ENCODE data around the gene MTARC2.

Gene MTARC2

DNA sequence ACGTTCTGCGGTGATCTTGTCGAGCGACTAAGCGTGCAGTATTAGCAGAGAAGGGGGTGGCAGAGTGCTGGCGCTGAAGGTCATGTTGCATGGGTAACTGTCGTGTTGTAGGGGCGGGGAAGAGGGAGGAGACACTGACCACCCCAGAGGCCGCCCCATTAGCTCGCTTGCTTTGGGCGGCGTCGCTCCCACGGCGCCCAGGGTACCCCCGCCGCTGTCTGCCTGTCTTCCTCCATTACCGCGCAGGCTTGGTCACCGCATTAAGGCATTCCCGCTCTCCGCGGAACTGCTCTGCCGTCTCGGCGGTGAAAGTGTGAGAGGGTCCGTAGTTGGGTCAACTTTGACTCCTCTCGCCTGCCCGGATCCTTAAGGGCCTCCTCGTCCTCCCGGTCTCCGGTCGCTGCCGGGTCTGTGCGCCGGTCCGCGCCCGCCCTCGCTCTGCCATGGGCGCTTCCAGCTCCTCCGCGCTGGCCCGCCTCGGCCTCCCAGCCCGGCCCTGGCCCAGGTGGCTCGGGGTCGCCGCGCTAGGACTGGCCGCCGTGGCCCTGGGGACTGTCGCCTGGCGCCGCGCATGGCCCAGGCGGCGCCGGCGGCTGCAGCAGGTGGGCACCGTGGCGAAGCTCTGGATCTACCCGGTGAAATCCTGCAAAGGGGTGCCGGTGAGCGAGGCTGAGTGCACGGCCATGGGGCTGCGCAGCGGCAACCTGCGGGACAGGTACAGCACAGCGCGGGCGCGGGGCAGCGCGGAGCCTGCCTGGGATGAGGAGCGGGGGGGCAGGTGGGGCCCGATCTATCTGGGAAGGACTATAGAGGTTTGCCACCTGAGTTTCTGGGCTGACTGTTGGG lies at the start of gene MTARC2:
Gene MTARC2 (plus strand): TSS at position 234 of the 846 bp plus-strand sequence. CDS start 210 bp downstream, at position 444.
- peak within 1 kb of the TSS; percentile 90 for H3K9ac ChIP-seq (ENCODE audit: insufficient read length, low read depth)
- peak; percentile 75 for DNase-seq (ENCODE audit: low read depth, low spot score)
- H3K9me3 ChIP-seq (ENCODE audit: insufficient read depth, low read length), result no peaks in the 10 kb centered on the region
- H3K27me3 ChIP-seq (ENCODE audit: insufficient read depth, insufficient read length), result peaks cover 20% of the 10 kb centered on the region
- peak within 1 kb of the TSS; percentile 75 for H3K4me3 ChIP-seq (ENCODE audit: insufficient read length, low read depth)
- H3K36me3 ChIP-seq (ENCODE audit: insufficient read depth, insufficient read length, low read length), result no peaks in the 10 kb centered on the region
- TF ChIP-seq SUZ12 (IDR thresholded peaks at IDR 0.05; ENCODE audit: extremely low read depth, insufficient read depth, insufficient read length) (no peak), YY1 (IDR thresholded peaks at IDR 0.05; ENCODE audit: insufficient read depth, insufficient read length) (peak; percentile 20), ZNF274 (IDR thresholded peaks at IDR 0.05; ENCODE audit: low read depth, low read length) (no peak)
- H3K4me1 ChIP-seq (ENCODE audit: insufficient read depth, insufficient read length), result peaks cover 6% of the 10 kb centered on the region

DNA sequence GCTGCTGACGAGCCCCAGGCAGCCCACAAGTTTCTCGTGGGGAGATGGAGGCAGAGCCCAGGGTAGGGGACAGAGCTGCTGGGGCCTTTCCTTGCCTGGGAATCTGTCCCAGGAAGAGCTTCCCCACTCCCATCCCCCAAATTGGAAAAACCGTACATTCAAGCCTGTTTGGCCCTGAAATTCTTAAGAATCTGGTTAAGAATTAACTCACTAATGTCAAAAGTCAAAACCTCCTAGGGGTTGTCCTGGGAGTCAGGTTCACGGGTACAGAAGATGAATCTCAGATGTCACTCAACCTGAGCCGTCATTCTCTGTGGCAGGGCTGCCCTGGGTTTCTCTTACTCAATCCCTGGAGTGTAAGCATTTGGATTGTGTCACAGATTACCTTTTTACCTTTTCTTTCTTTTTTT lies 49.5 kb upstream of the MTARC2 start:
- TF ChIP-seq ZNF274 (IDR thresholded peaks at IDR 0.05; ENCODE audit: low read depth, low read length), result no peak
- H3K9ac ChIP-seq (ENCODE audit: insufficient read length, low read depth), result no peak overlapping the region
- no peaks in the 10 kb centered on the region for H3K36me3 ChIP-seq (ENCODE audit: insufficient read depth, insufficient read length, low read length)
- no peak overlapping the region for H3K4me3 ChIP-seq (ENCODE audit: insufficient read length, low read depth)
- peaks cover 10% of the 10 kb centered on the region for H3K4me1 ChIP-seq (ENCODE audit: insufficient read depth, insufficient read length)
- H3K27me3 ChIP-seq (ENCODE audit: insufficient read depth, insufficient read length), result no peaks in the 10 kb centered on the region
- peaks cover 4% of the 10 kb centered on the region; the same call in 1 of the 2 replicates for H3K9me3 ChIP-seq (ENCODE audit: insufficient read depth, low read length)
- no peak for DNase-seq (ENCODE audit: low read depth, low spot score)

DNA sequence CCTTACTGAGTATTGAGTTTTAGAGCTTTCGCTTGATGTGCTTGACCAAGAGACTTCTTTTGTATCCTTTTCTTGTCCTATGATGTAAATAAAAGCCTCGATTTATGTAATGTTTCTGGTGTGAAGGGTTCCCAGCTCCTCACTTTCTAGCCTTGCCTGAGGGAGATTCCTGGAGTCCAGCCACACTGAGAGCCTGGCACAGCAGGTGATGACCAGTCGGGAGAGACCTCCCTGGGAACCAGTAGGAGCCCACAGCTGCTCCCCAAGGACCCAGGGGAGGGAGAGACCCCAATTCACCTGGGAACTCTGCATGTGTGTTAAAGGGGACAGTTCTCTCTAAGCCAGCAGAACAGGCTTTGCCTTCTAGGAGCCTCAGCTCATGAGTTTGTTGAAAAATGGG lies 49.1 kb upstream of the MTARC2 start:
- Histone ChIP-seq H3K9ac (ENCODE audit: insufficient read length, low read depth) (no peak overlapping the region), H3K9me3 (ENCODE audit: insufficient read depth, low read length) (peaks cover 4% of the 10 kb centered on the region; the same call in 1 of the 2 replicates), H3K4me3 (ENCODE audit: insufficient read length, low read depth) (no peak overlapping the region), H3K27me3 (ENCODE audit: insufficient read depth, insufficient read length) (no peaks in the 10 kb centered on the region), H3K36me3 (ENCODE audit: insufficient read depth, insufficient read length, low read length) (no peaks in the 10 kb centered on the region), H3K4me1 (ENCODE audit: insufficient read depth, insufficient read length) (peaks cover 12% of the 10 kb centered on the region)
- DNase-seq (ENCODE audit: low read depth, low spot score), result no peak
- TF ChIP-seq ZNF274 (IDR thresholded peaks at IDR 0.05; ENCODE audit: low read depth, low read length) (no peak), YY1 (IDR thresholded peaks at IDR 0.05; ENCODE audit: insufficient read depth, insufficient read length) (no peak), SUZ12 (IDR thresholded peaks at IDR 0.05; ENCODE audit: extremely low read depth, insufficient read depth, insufficient read length) (no peak)

DNA sequence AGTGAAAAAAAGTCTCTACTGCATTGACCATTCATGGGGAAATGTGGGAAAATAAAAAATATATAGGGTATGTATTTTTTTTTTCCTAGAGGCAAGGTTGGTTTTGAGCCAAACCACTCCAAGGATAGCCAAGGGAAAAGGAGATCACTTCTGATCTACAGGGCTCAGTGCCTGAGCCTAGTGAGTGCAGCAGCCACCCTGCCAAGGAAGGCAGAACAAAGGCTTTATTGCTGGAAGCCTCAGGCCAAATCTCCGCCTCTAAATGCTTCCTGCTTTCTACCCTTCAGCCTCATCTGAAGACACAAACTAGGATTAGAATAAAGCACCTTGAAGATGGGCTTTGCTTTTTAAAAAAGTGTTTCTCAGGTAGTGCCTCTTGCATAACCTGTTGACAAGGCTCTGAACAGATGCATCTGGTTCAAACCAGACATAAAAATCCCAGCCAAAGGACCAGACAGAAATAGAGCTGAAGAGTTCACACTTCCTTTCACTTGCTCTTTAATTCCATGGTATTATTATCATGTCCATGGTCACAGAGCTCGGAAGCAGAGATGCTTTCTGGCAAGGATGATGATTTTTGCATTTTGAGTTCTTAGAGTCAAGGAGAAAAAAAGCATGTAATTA lies 47.5 kb upstream of the MTARC2 start:
- H3K9ac ChIP-seq (ENCODE audit: insufficient read length, low read depth), result no peak overlapping the region
- H3K4me1 ChIP-seq (ENCODE audit: insufficient read depth, insufficient read length), result peaks cover 16% of the 10 kb centered on the region
- H3K9me3 ChIP-seq (ENCODE audit: insufficient read depth, low read length), result peaks cover 4% of the 10 kb centered on the region; the same call in 1 of the 2 replicates
- no peaks in the 10 kb centered on the region for H3K36me3 ChIP-seq (ENCODE audit: insufficient read depth, insufficient read length, low read length)
- no peaks in the 10 kb centered on the region for H3K27me3 ChIP-seq (ENCODE audit: insufficient read depth, insufficient read length)
- H3K4me3 ChIP-seq (ENCODE audit: insufficient read length, low read depth), result no peak overlapping the region
- peak; percentile 63 for DNase-seq (ENCODE audit: low read depth, low spot score)
- TF ChIP-seq YY1 (IDR thresholded peaks at IDR 0.05; ENCODE audit: insufficient read depth, insufficient read length), result no peak
- no peak for TF ChIP-seq ZNF274 (IDR thresholded peaks at IDR 0.05; ENCODE audit: low read depth, low read length)
- no peak for TF ChIP-seq SUZ12 (IDR thresholded peaks at IDR 0.05; ENCODE audit: extremely low read depth, insufficient read depth, insufficient read length)

DNA sequence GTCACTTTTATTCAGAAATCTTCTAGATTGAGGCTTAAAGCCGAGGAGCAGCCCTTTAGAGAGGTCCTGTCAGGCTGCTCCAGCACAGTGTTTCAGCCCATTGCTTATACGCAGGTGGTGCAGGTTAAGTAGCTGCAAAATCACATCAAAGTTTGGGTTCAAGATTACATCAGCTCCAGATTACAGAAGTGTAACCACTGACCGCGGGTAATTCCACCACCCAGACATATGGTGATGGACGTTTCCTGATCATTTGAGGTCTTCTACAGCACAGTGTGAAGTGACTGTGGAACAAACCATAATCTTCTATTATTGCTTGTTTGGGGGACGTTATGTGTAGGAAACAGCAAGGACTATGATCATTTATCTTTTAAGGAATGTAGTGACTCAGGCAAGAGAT lies 46.1 kb upstream of the MTARC2 start:
- Histone ChIP-seq H3K27me3 (ENCODE audit: insufficient read depth, insufficient read length) (no peaks in the 10 kb centered on the region), H3K9me3 (ENCODE audit: insufficient read depth, low read length) (peaks cover 4% of the 10 kb centered on the region; the same call in 1 of the 2 replicates), H3K4me1 (ENCODE audit: insufficient read depth, insufficient read length) (peaks cover 21% of the 10 kb centered on the region), H3K4me3 (ENCODE audit: insufficient read length, low read depth) (no peak overlapping the region), H3K36me3 (ENCODE audit: insufficient read depth, insufficient read length, low read length) (no peaks in the 10 kb centered on the region), H3K9ac (ENCODE audit: insufficient read length, low read depth) (no peak overlapping the region)
- no peak for TF ChIP-seq ZNF274 (IDR thresholded peaks at IDR 0.05; ENCODE audit: low read depth, low read length)
- TF ChIP-seq SUZ12 (IDR thresholded peaks at IDR 0.05; ENCODE audit: extremely low read depth, insufficient read depth, insufficient read length), result no peak
- no peak for TF ChIP-seq YY1 (IDR thresholded peaks at IDR 0.05; ENCODE audit: insufficient read depth, insufficient read length)
- DNase-seq (ENCODE audit: low read depth, low spot score), result no peak

DNA sequence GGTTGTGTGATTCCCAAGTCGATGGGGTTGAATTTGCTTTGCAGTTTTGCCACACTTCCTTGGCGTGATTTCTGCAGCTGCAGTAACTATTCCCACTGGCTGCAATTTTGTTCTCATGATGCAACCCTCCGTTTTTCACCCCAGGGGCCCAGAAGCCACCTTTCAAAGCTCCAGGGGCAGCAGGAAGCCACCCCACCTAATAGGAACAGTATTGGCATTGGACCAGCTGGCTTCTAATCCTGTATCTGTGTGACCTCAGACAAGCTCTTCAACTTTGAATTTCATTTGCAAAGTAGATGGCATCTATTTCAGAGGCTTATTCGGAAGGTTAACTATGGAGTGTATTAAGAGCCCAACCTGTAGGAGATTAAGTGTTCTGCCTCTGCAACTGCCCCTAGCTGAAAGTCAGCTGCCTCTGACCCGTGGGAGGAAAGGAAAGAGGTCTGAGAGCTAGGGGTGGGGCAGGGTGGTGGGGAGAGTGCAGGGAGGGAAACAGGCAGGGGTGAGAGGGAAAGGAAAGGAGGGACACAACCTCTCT lies 45.3 kb upstream of the MTARC2 start:
- H3K27me3 ChIP-seq (ENCODE audit: insufficient read depth, insufficient read length), result no peaks in the 10 kb centered on the region
- TF ChIP-seq SUZ12 (IDR thresholded peaks at IDR 0.05; ENCODE audit: extremely low read depth, insufficient read depth, insufficient read length) (no peak), ZNF274 (IDR thresholded peaks at IDR 0.05; ENCODE audit: low read depth, low read length) (no peak), YY1 (IDR thresholded peaks at IDR 0.05; ENCODE audit: insufficient read depth, insufficient read length) (no peak)
- peak overlapping the region; percentile 24 for H3K9ac ChIP-seq (ENCODE audit: insufficient read length, low read depth)
- H3K4me1 ChIP-seq (ENCODE audit: insufficient read depth, insufficient read length), result peaks cover 21% of the 10 kb centered on the region
- no peak for DNase-seq (ENCODE audit: low read depth, low spot score)
- H3K9me3 ChIP-seq (ENCODE audit: insufficient read depth, low read length), result 0 out of 2 replicates have a peak, but pooled peaks cover under 1% of the 10 kb centered on the region
- H3K36me3 ChIP-seq (ENCODE audit: insufficient read depth, insufficient read length, low read length), result no peaks in the 10 kb centered on the region
- H3K4me3 ChIP-seq (ENCODE audit: insufficient read length, low read depth), result no peak overlapping the region

DNA sequence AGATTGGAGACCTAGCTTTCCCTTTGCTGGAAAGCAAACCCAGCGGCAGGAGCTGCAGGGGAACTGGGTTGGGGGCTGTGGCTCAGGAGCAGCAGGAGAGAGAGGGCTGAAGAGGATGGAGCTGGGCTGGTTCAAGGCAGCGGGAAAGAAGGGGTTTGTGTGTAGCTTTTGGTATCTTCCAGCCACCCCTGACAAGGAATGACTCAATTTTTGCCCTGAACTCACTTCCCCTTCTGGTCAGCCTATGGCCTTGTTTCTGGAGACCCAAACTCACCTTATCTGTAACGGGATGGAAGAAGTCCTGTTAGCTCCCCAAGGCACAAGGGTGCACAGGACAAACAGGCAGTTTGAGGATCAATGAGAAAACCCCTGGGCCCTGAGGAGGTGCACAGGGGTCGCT lies 44.8 kb upstream of the MTARC2 start:
- Histone ChIP-seq H3K9me3 (ENCODE audit: insufficient read depth, low read length) (no peaks in the 10 kb centered on the region), H3K4me1 (ENCODE audit: insufficient read depth, insufficient read length) (peaks cover 21% of the 10 kb centered on the region), H3K36me3 (ENCODE audit: insufficient read depth, insufficient read length, low read length) (no peaks in the 10 kb centered on the region), H3K9ac (ENCODE audit: insufficient read length, low read depth) (peak overlapping the region; percentile 24), H3K27me3 (ENCODE audit: insufficient read depth, insufficient read length) (no peaks in the 10 kb centered on the region), H3K4me3 (ENCODE audit: insufficient read length, low read depth) (no peak overlapping the region)
- TF ChIP-seq SUZ12 (IDR thresholded peaks at IDR 0.05; ENCODE audit: extremely low read depth, insufficient read depth, insufficient read length), result no peak
- no peak for TF ChIP-seq YY1 (IDR thresholded peaks at IDR 0.05; ENCODE audit: insufficient read depth, insufficient read length)
- TF ChIP-seq ZNF274 (IDR thresholded peaks at IDR 0.05; ENCODE audit: low read depth, low read length), result no peak
- no peak for DNase-seq (ENCODE audit: low read depth, low spot score)

Data from NT2/D1 (cell line).